RWPE2 (cell line): ENCODE results near the gene ZNF138.

Source experiments
- ATAC-seq: fragments of 200-7000 bp; cut with Tn5 transposase; 3 replicates; pipeline ENCODE4 v1.9.1; 2021; ENCODE audit warnings: low read depth
- DNase-seq: peaks from one replicate; pipeline ENCODE4 v3.0.0-alpha.2; 2020; ENCODE audit warnings: low spot score
- H3K27ac ChIP-seq: fragments of 450-650 bp; 2 replicates; pipeline ENCODE4 v1.5.1; 2017; ENCODE audit warnings: mild to moderate bottlenecking; ENCODE audit not compliant: poor library complexity, severe bottlenecking
- H3K27me3 ChIP-seq: fragments of 250-450 bp; sonication (Bioruptor Pico); 2 replicates; pipeline ENCODE4 v1.5.1; 2021; ENCODE audit warnings: mild to moderate bottlenecking, moderate library complexity; ENCODE audit not compliant: insufficient read depth, poor library complexity, severe bottlenecking
- H3K36me3 ChIP-seq: fragments of 250-450 bp; sonication (Bioruptor Pico); 2 replicates; pipeline ENCODE4 v1.5.1; 2020; ENCODE audit warnings: low read depth, mild to moderate bottlenecking, moderate library complexity
- H3K4me1 ChIP-seq: fragments of 250-450 bp; sonication (Bioruptor Pico); 2 replicates; pipeline ENCODE4 v1.5.1; 2021; ENCODE audit warnings: mild to moderate bottlenecking, moderate library complexity; ENCODE audit not compliant: insufficient read depth, poor library complexity, severe bottlenecking
- H3K4me3 ChIP-seq: fragments of 250-450 bp; sonication (Bioruptor Pico); 2 replicates; pipeline ENCODE4 v1.5.1; 2021; ENCODE audit warnings: mild to moderate bottlenecking, moderate library complexity; ENCODE audit not compliant: severe bottlenecking
- H3K9me3 ChIP-seq: fragments of 250-450 bp; sonication (Bioruptor Pico); 2 replicates; pipeline ENCODE4 v1.5.1; 2021; ENCODE audit warnings: mild to moderate bottlenecking, moderate library complexity; ENCODE audit not compliant: severe bottlenecking
- TF ChIP-seq, protein P1 (sequence below): fragments of 450-650 bp; IDR thresholded peaks from one replicate; pipeline ENCODE4 v1.5.1; 2017; ENCODE audit warnings: mild to moderate bottlenecking, moderate library complexity; ENCODE audit not compliant: poor library complexity, severe bottlenecking

ZNF138 gene

DNA sequence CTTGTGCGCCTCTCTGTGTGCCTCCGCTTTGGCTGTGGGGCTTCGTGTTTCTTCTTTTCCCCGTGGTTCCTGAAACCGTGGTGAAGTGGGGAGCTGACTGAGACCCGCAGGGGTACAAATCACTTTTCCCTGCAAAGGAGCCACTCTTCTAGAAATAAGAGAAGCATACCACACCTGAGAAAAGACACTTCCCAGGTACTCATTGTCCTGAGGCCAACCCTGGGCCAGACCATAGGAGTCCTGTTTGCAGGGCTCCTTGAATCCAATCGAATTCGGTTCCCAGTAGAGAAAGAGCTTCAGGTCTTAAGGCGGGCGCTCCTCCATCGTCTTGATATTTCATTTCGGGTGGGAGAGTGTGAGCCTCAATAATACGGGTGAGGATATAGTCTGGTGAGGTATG lies 76.4 kb downstream of the ZNF138 start:
- H3K4me1 ChIP-seq: no peaks in the 10 kb centered on the region
- no peaks in the 10 kb centered on the region for H3K9me3 ChIP-seq
- H3K27me3 ChIP-seq: no peaks in the 10 kb centered on the region
- no peak for ATAC-seq
- H3K36me3 ChIP-seq: no peaks in the 10 kb centered on the region
- no peak overlapping the region for H3K4me3 ChIP-seq
- no peak for DNase-seq
- no peak overlapping the region for H3K27ac ChIP-seq
- TF ChIP-seq, protein P1, sequence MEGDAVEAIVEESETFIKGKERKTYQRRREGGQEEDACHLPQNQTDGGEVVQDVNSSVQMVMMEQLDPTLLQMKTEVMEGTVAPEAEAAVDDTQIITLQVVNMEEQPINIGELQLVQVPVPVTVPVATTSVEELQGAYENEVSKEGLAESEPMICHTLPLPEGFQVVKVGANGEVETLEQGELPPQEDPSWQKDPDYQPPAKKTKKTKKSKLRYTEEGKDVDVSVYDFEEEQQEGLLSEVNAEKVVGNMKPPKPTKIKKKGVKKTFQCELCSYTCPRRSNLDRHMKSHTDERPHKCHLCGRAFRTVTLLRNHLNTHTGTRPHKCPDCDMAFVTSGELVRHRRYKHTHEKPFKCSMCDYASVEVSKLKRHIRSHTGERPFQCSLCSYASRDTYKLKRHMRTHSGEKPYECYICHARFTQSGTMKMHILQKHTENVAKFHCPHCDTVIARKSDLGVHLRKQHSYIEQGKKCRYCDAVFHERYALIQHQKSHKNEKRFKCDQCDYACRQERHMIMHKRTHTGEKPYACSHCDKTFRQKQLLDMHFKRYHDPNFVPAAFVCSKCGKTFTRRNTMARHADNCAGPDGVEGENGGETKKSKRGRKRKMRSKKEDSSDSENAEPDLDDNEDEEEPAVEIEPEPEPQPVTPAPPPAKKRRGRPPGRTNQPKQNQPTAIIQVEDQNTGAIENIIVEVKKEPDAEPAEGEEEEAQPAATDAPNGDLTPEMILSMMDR: no peak

- no peak for ATAC-seq
- Histone ChIP-seq H3K36me3 (no peaks in the 10 kb centered on the region), H3K4me1 (no peaks in the 10 kb centered on the region), H3K4me3 (no peak overlapping the region), H3K27me3 (no peaks in the 10 kb centered on the region), H3K9me3 (no peaks in the 10 kb centered on the region), H3K27ac (no peak overlapping the region)
- TF ChIP-seq, protein P1: no peak
- no peak for DNase-seq
Measured at GRCh38 chr7:64871761-64872160, 77.5 kb downstream of the ZNF138 start.

GRCh38 chr7:64872351-64873154 lies 78.3 kb downstream of the ZNF138 start:
- no peak for DNase-seq
- Histone ChIP-seq H3K4me1 (no peaks in the 10 kb centered on the region), H3K4me3 (no peak overlapping the region), H3K27me3 (no peaks in the 10 kb centered on the region), H3K27ac (no peak overlapping the region), H3K36me3 (no peaks in the 10 kb centered on the region), H3K9me3 (no peaks in the 10 kb centered on the region)
- ATAC-seq: no peak
- TF ChIP-seq, protein P1: no peak

- H3K27me3 ChIP-seq: no peaks in the 10 kb centered on the region
- H3K9me3 ChIP-seq: no peaks in the 10 kb centered on the region
- no peak overlapping the region for H3K4me3 ChIP-seq
- no peaks in the 10 kb centered on the region for H3K4me1 ChIP-seq
- no peak for DNase-seq
- TF ChIP-seq, protein P1: no peak
- H3K36me3 ChIP-seq: no peaks in the 10 kb centered on the region
- ATAC-seq: no peak
- H3K27ac ChIP-seq: no peak overlapping the region
Measured at GRCh38 chr7:64873155-64873500, 78.9 kb downstream of the ZNF138 start.

DNA sequence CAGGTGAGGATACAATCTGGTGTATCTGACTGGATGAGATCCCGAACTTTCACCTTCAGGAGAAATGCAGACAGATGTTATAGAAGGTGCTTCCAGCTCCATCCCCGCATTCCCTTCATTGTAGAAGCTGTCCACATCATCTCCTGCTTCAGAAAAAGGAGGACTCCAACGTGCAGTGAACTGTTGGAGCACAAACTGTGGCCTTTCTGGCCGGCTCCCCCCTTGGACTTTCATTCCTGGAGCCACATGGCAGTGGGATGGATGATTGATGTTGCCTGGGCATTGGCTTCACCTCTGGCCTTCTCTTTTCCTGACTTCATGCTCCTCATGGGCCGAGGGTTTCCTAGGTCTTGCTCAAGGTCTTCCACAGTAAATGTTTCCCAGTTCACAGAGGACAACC lies 79.3 kb downstream of the ZNF138 start:
- H3K36me3 ChIP-seq: no peaks in the 10 kb centered on the region
- no peaks in the 10 kb centered on the region for H3K4me1 ChIP-seq
- no peak for DNase-seq
- ATAC-seq: no peak
- H3K4me3 ChIP-seq: no peak overlapping the region
- H3K27ac ChIP-seq: no peak overlapping the region
- H3K27me3 ChIP-seq: no peaks in the 10 kb centered on the region
- TF ChIP-seq, protein P1: no peak
- H3K9me3 ChIP-seq: no peaks in the 10 kb centered on the region
